Stimulated activated CD4-positive, alpha-beta T cell treated with anti-CD3 and anti-CD28 coated beads, Interleukin-2, amount 100 ng/mL, for 4 hours (primary cell): ENCODE measurements around the gene PNPLA7.

Experiments
- DNase-seq: peaks from one replicate; pipeline ENCODE4 v3.0.0-alpha.2; 2020; ENCODE audit warnings: low read depth

The PNPLA7 gene

GRCh38 chr9:137494104-137494544 lies 56.1 kb downstream of the PNPLA7 start:
- no peak for DNase-seq

- DNase-seq: no peak
These were observed 56.7 kb downstream of the PNPLA7 start for GRCh38 chr9:137493364-137494103.

- DNase-seq: no peak
These were observed 57.5 kb downstream of the PNPLA7 start for GRCh38 chr9:137492464-137493363.

GRCh38 chr9:137491735-137492432 lies 58.3 kb downstream of the PNPLA7 start:
- DNase-seq: no peak

- no peak for DNase-seq
These were observed 59.5 kb downstream of the PNPLA7 start for GRCh38 chr9:137490532-137491186.

GRCh38 chr9:137488906-137489305 lies 61.3 kb downstream of the PNPLA7 start:
- no peak for DNase-seq

- DNase-seq: no peak
These were observed 61.9 kb downstream of the PNPLA7 start for GRCh38 chr9:137488327-137488653.

- no peak for DNase-seq
These were observed 62.5 kb downstream of the PNPLA7 start for GRCh38 chr9:137487454-137488326.

- no peak for DNase-seq
These were observed 63.4 kb downstream of the PNPLA7 start for GRCh38 chr9:137486545-137487453.

- no peak for DNase-seq
These were observed 64.1 kb downstream of the PNPLA7 start for GRCh38 chr9:137486141-137486490.

- DNase-seq: no peak
These were observed 64.7 kb downstream of the PNPLA7 start for GRCh38 chr9:137485343-137486140.

GRCh38 chr9:137484551-137485315 lies 65.5 kb downstream of the PNPLA7 start:
- no peak for DNase-seq

GRCh38 chr9:137482094-137482781 lies 68.0 kb downstream of the PNPLA7 start:
- no peak for DNase-seq

GRCh38 chr9:137480686-137481683 lies 69.2 kb downstream of the PNPLA7 start:
- no peak for DNase-seq

- no peak for DNase-seq
These were observed 70.1 kb downstream of the PNPLA7 start for GRCh38 chr9:137479892-137480685.
